Stimulated activated CD8-positive, alpha-beta memory T cell treated with anti-CD3 and anti-CD28 coated beads, Interleukin-7, amount 100 ng/mL, for 4 hours (primary cell): ENCODE data around the gene UBL4A.
A peak's percentile ranks its signal among the peaks of the same experiment; 100 is the strongest.

Experiments used
- DNase-seq, 2 donors: peaks; one replicate each; pipeline ENCODE4 v3.0.0-alpha.2; 2020; ENCODE audit warnings: low read depth in 2 of 2

Gene UBL4A

DNA sequence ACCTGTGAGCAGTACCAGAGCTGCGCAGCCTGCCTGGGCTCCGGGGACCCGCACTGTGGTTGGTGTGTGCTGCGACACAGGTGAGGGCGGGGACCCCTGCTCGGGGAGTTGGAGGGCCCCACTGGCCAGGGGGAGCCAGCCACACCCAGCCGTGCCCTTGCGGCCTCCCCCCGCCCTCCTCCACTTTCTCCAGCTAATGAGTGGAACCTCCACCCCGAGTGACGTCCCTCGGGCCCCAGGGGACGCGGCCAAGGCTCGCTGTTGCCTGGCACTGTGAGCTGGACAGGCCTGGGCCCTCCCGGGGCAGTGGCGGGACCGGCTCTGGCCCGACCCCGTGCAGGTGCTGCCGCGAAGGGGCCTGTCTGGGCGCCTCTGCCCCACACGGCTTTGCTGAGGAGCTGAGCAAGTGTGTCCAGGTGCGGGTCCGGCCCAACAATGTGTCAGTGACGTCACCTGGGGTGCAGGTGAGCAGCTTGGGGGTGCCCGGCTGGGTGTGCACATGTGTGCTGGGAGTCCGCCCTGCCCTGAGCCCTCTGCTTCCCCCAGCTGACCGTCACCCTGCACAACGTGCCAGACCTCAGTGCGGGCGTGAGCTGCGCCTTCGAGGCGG lies 22.7 kb downstream of the UBL4A start:
- no peak for DNase-seq

DNA sequence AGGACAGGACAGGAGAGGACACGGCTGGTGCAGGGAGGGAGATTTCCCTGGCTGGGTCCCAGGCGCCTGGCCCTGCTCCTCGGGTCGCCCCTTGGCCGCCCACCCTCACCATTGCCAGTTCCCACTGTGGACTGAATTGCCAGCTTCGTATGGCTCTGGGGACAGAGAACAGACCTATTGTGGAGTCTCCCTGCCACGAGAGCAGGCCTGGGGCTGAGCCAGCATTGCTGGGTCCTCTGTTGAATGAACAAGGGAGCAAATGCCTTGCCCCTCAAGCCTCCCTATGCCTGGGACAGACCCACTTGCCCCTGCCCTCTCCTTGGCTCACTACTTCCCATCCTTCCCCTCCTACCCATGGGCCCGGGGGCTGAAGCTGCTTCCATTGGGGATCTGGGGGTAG lies 24.0 kb downstream of the UBL4A start:
- DNase-seq = no peak

DNA sequence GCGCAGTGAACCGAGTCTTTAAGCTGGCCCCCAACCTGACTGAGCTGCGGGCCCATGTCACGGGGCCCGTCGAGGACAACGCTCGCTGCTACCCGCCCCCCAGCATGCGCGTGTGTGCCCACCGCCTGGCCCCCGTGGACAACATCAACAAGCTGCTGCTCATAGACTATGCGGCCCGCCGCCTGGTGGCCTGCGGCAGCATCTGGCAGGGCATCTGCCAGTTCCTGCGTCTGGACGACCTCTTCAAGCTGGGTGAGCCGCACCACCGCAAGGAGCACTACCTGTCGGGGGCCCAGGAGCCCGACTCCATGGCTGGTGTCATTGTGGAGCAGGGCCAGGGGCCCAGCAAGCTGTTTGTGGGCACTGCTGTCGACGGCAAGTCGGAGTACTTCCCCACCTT lies 26.1 kb downstream of the UBL4A start:
- no peak for DNase-seq

DNA sequence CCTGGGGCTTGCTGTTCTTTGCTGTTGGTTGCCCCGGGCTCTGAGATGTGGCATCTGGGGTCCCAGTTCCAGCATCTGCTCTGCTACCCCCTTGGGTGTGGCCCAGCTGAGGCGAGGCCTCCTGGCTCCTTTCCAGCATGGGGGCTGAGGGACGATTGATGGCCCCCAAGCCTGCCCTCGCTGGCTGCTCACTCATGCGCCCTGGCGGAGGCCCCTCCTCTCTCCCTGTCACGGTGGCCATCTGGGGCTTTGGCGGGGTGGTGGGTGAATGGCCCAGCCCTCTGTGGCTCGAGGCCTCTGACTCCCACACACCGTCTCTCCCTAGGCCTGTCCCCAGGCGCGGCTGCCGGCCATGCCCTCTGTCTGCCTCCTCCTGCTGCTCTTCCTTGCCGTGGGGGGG lies 26.6 kb downstream of the UBL4A start:
- no peak for DNase-seq

DNA sequence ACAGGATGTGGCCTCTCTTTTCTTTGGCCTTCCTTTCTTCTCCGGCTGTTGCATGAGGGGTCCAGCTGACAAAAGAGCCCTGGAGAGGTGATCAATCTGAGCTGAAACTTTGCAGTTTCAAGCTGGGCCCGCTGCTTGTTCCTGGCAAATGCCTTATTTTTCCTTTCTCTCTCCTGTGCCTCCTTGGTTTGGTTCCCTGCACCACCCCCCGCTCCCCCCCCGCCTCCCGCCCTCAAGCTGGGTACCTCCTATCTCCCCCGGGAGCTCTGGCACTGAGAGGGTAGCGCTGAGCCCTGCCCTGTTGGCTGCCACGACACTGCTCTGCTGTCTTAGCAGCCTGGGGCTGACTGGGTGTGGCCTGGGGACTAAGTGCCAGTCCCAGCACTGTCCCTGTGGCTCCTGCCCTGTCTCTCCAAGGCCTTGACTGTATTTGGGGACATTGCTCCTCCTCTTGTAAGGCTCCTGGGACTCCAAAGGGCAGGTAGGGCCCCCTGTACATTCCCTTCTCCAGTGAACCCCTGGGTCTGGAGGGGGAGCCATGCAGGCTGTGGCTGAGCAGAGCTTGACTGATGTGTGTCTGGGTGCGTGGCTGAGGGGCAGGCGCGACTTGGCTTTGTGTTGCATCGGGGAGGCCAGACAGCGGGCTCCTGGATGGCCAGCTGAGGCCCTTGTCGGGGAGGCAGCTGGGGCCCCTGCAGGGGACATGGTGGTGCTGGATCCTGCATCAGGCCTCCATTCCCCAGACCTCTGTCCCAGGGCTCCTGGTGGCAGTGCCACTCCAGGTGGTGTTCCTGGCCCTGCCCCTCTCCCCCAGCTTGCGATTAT lies 27.2 kb downstream of the UBL4A start:
- DNase-seq = no peak

DNA sequence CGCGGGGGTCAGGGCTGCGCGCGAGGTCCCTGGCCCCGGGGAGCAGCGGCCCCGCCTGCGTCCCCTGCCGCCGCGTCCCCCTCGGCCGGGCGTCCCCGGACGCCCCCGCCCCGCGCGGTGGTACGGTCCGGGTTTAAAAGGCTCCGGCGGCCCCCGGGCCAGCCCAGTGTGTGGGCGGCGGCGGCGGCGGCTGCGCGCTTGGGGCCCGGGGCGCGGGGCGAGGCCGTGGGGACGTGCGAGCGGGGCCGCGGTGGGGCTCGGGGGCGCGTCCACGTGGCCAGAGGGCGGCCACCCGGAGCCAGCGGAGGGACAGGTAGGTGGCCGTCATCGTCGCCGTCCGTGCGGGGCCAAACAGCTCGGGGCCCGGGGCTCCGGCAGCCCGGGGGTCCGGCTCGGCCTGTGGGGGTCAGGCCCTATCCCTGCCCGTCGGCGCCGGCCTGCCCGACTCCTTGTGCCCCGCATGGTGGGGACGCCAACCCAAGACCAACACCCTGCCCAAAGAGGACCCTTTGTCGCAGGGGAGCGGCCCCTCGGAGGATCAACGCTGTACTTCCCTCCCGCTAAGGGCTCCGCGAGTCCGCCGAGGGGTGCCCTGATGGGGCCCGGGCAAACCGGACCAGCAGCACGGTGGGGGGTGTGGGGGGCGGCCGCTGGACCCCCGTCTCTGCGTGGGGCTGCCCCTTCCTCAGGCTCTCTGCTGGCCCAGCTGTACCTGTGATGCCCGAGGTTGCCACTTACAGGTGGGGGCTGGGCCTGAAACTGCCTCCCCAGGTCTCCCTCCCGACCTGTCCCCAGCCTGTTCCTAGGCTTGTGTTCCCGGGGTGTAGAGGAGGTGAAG lies 28.1 kb downstream of the UBL4A start, which contains the start of gene PLXNA3:
TSS of gene PLXNA3 (plus strand) at position 166 of the 838 bp plus-strand sequence. CDS start 1,903 bp downstream, outside the sequence.
- DNase-seq = peak in 1 of 2 donors; percentile 52

DNA sequence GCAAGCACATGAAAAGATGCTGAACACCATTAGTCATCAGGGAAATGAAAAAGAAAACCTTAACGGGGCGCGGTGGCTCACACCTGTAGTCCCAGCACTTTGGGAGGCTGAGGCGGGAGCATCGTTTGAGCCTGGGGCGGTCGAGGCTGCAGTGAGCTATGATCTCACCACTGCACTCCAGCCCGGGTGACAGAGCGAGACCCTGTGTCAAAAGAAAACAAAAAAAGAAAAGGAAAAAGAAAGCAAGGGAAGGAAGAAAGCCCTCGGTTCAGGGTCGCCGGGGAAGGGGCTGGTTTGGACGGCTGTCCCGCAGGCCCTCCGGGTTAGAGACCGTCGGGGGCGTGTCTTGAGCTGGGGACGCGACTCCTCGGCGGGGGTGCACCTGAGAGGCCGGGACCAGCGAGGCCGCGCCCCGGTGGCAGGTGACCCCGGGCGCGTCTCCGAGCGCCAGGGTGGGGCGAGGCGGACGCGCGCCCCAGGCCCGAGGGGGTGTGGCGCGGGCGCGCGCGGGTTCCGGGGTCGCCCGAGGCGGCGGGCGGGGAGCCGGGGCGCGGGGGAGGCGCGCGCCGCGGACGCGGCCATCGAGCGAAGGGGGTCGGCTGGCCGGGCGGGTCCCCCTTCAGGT lies 28.8 kb downstream of the UBL4A start:
- peak in 1 of 2 donors; percentile 50 for DNase-seq

DNA sequence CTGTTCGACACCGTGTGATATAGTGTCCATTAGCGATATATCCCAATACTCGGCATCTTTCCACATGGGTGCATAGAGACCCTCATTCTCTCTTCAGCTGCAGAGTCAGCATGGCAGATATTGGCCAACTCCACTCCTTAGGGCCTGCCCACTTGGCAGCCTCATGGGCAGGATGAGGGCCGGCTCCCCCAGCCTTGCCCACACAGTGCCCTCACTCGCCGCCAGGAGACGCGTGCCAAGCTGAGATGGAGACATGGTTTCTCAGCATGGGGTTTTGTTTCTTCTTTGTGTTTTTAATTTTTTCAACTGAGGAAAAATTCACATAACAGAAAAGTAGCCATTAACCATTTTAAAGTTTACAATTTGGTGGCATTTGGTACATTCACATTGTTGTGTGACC lies 33.6 kb downstream of the UBL4A start:
- no peak for DNase-seq

DNA sequence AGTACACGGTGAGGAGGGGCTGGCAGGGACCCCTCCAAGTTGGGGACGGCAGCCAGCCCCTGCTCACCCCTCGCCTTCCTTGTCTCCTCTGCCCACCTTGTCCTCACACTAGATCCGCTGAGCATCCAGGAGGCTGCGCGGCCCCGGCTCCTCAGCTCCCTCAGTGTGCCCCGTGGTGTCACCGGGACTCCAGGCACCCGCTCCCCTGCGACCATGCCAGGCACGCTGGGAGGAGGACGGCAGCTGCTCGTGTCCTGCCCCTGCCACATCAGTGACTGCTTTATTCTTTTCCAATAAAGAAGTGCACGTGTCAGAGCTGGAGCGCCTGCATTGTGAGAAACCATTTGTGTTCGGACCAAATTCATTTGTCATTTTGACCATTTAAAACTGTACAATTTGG lies 36.1 kb downstream of the UBL4A start:
- DNase-seq = no peak

DNA sequence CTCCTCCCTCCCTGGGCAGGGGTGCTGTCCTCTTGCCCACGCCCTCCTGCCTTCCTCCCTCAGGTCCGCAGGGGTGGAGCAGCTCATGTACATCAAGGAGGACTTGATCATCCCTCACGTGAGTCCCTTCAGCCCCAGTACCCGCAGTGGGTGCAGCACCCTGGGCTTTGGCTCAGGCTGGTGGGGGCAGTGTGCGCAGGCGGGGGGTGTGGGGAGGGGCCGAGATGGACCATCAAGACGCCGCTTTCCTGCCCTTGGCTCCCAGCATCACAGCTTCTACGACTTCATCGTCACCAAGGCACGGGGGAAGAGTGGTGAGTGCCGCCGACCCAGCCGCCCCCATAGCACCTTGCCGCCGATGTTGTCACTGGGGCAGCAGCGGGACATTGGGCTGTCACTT lies 36.8 kb downstream of the UBL4A start:
- DNase-seq = no peak

DNA sequence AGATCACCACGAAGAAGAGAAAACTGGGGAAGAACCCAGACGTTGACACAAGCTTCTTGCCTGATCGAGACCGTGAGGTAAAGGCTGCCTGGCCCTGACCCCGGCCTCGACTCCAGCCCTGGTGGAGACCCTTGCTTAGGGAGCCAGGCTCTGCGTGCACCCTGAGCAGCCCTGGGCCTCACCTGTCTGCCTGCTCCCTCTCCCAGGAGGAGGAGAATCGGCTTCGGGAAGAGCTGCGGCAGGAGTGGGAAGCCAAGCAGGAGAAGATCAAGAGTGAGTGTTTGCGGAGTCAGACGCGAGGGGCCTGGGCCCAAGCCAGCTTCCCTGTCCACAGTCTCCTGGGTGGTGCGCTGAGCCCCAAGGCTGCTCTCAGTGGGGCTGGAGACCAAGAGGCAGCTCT lies 37.9 kb downstream of the UBL4A start:
- DNase-seq = no peak

DNA sequence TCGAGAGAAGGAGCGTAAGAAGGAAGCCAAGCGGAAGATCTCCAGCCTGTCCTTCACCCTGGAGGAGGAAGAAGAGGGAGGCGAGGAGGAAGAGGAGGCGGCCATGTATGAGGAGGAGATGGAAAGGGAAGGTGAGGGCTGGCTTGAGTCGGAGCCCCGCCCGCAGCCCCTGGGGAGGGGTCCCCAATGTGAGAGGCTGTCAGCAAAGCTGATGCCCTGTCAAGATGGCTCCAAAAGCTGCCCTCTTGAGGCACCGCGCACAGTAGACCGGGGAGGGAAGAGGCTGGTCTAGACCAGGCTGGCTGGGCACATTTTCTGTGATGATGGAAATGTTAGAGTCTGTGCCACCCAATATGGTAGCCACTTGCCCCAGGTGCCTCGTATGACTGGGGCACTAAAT lies 40.0 kb downstream of the UBL4A start:
- DNase-seq = no peak

DNA sequence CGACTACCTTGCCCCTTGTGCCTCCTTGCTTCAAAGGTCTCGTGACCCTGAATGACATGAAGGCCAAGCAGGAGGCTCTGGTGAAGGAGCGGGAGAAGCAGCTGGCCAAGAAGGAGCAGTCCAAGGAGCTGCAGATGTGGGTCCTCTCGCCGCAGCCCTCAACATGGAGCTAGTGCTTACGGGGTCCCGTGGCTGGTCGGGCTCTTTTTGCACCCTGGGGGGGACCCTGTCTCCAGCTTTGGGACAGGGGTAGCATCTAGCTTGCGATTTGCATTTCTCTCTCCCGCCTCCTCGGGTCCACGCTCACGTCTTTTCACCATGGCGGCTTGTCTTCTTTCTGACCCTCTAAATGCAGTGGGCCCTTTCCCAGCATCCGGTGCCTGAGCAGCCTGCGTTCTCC lies 40.6 kb downstream of the UBL4A start:
- DNase-seq = no peak

DNA sequence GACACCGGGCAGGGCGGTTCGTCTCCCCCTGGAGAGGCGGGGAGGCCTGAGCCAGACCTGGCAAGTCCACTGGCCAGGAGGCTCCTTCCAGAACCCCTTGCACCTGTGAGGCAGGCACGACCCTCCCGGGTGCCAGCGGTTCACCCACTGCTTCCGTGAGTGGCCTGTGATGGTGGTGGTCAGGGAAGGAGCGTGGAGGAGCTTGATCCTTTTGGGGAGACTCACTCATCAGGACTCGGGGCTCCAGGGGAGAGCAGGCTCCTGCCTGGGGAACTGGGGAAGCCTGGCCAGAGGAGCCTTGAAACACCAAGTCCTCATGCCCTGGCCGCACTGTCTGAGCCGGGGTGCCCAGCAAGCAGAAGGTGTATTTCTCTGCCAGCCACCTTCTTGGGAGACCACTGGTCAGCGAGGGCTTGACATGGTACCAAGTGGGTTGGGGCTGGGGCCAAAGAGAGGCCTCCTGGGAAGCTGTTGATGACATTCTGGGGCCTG lies 41.6 kb downstream of the UBL4A start:
- DNase-seq = no peak

DNA sequence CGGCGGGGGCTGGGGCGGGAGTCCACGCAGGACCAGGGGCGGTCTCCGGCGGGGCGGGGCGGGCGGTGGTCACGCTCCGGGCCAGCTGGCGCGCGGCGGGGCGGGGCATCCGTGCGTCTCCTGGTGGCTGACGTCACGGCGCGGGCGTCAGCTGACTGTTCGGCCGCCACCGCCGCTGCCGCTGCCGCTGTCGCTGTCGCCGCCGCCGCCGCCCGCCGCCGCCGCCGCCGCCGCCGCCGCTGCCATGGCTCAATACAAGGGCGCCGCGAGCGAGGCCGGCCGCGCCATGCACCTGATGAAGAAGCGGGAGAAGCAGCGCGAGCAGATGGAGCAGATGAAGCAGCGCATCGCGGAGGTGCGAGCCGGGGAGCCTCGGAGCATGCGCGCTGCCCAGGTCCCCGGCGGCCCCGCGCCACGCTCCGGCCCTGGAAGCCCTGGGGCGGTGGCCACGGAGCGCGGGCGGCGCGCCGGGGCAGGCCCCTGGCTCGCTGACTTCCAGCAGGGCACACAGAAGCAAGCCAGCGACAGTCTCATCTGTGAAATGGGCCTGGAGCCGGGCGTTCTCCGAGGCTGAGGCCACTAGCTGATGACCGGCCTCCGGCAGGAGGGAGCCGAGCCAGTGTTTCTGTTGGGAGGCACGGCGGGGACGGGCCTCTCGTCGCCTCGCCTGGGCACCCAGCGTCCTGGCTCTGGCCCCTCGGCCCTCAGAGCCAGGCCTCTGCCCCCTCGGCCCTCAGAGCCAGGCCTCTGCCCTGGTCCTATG lies 42.2 kb downstream of the UBL4A start, which contains the start of gene FAM50A:
TSS of gene FAM50A (plus strand) at position 150 of the 763 bp plus-strand sequence. CDS start at position 245, 95 bp downstream.
- DNase-seq = peak in 1 of 2 donors; percentile 68

DNA sequence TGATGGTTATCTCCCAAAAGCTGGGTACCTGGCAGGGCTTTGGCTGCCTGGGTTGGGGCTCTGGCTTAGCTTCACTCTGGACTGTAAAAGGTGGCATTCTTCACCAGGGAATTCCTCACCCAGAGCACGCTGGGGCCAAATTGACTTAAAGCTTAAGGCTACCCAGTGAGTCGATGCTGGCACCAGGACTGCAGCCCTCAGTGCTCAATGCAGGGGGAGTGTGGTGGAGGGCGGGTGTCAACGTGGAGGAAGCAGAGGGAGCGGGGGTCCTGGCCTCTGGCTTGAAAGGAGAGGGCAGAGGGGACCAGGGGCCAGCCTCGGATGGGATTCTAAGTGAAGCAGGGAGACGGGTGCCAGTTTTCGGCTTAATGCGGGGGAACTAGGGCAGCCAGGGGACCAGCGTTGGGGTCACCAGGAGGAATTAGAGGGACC lies 42.9 kb downstream of the UBL4A start:
- no peak for DNase-seq

DNA sequence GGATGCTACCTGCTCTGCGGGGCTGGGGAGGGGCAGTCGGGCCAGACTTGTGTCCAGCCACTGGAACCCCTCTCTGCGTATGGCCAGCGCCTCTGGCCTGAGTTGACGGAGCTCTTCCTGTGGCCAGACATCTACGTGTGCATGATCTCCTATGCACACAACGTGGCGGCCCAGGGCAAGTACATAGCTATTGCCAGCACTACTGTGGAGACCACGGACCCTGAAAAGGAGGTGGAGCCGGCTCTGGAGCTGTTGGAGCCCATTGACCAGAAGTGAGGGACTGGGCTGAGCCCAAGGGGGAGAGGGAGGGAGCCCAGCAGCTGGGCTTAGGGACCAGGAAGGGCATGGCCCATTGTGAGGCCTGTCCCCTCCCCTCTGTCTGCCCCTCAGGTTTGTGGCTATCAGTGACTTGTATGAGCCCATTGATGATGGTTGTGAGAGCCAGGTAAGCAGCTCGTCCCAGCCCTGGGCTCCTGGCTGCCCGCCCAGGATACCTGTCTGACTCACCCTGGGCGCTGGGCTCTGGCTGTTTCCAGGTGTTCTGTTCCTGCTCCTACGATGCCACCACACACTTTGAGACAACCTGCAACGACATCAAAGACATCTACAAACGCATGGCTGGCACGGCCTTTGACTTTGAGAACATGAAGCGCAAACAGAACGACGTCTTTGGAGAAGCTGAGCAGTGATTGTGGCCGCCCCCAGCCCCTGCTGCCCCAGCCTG lies 44.3 kb downstream of the UBL4A start:
- no peak for DNase-seq

DNA sequence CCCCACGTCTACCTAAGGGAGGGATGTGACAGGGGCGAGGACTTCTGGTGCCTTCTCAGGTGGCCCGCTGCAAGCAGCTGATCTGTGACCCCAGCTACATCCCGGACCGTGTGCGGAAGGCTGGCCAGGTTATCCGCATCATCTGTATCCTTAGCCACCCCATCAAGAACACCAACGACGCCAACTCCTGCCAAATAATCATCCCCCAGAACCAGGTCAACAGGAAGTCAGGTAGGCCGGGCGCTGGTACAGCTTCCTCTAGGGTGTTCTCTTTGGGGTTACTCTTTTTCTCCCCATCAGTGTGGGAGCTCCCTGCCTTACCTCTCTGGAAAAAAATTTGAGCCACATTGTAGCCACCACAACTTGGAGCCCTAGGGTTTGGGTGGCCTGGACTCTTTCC lies 44.9 kb downstream of the UBL4A start:
- no peak for DNase-seq

DNA sequence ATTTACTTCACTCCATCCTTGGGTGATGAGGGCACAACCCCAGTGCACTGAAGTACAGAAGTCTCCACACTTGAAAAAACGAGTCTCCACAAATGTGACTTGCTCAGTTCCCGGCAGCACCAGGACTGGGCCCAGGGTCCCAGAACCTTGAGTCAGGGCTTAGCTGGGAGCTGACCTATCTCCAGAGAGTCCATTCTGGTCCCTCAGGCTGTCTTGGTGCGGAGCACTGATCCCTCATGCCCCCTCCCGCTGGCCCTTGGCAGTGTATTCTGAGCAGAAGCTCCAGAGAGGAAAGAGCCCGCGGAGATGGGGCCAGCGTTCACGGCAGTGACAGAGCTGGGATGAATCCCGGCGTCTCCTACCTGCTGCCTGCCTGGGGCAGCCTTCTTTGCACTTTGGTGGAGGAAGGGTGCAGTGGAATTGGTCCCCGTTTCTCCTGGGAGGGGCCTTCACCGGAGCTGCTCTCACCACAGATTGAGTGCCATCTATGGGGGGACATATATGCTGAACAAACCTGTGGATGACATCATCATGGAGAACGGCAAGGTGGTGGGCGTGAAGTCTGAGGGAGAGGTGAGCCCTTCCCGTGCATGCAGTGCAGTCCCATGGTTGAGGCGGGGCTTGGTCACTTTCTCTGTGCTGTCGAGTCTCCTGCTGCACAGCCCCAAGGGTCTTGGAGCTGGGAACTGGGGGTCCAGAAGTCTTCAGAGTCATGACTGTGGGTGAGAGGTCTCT lies 45.6 kb downstream of the UBL4A start:
- no peak for DNase-seq

DNA sequence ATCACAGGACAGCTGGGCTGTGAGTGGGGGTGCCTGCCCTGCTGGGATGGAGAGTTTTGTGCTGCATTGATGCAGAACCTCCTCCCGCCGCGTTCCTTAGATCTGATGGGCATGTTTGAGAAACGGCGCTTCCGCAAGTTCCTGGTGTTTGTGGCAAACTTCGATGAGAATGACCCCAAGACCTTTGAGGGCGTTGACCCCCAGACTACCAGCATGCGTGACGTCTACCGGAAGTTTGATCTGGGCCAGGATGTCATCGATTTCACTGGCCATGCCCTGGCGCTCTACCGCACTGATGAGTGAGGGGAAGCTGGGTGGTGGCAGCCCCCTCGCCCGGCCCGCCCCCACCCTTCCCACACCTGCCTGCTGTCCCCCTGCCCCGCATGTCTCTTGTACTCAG lies 46.6 kb downstream of the UBL4A start:
- DNase-seq = no peak
